GM18870 (cell line): ENCODE measurements around the gene PSG3.
"Not testable (repeated sequence)": the region's sequence is repeated elsewhere in the genome, so short reads cannot be mapped to it uniquely, and the experiment has no call there.

Source experiments
- ATAC-seq: cut with Tn5 transposase; IDR thresholded peaks from one replicate; pipeline ENCODE4 v1.9.1; 2021; ENCODE audit warnings: moderate library complexity; ENCODE audit not compliant: unreplicated experiment

The PSG3 gene

GRCh38 chr19:42740381-42740780, at the start of gene PSG3:
Gene PSG3 (minus strand): TSS chr19:42740481. CDS start chr19:42740384, 97 bp downstream.
- not testable (repeated sequence) for ATAC-seq

- not testable (repeated sequence) for ATAC-seq
Measured at GRCh38 chr19:42788766-42789165, 48.5 kb upstream of the PSG3 start.

GRCh38 chr19:42787766-42788165, 47.5 kb upstream of the PSG3 start:
- ATAC-seq = not testable (repeated sequence)

GRCh38 chr19:42776750-42777612, 36.7 kb upstream of the PSG3 start:
- not testable (repeated sequence) for ATAC-seq

- ATAC-seq = not testable (repeated sequence)
Measured at GRCh38 chr19:42774510-42775158, 34.4 kb upstream of the PSG3 start.

GRCh38 chr19:42767319-42767718, 27.0 kb upstream of the PSG3 start:
- not testable (repeated sequence) for ATAC-seq

GRCh38 chr19:42766871-42767270, 26.6 kb upstream of the PSG3 start:
- ATAC-seq = not testable (repeated sequence)

GRCh38 chr19:42764836-42765235, 24.6 kb upstream of the PSG3 start:
- no peak for ATAC-seq

- ATAC-seq = no peak
Measured at GRCh38 chr19:42762789-42763188, 22.5 kb upstream of the PSG3 start.

- not testable (repeated sequence) for ATAC-seq
Measured at GRCh38 chr19:42761924-42762295, 21.6 kb upstream of the PSG3 start.

- not testable (repeated sequence) for ATAC-seq
Measured at GRCh38 chr19:42760954-42761923, 21.0 kb upstream of the PSG3 start.

GRCh38 chr19:42758667-42759066, 18.4 kb upstream of the PSG3 start:
- not testable (repeated sequence) for ATAC-seq

- not testable (repeated sequence) for ATAC-seq
Measured at GRCh38 chr19:42752246-42752645, 12.0 kb upstream of the PSG3 start.

GRCh38 chr19:42741726-42742607, 1.7 kb upstream of the PSG3 start:
- ATAC-seq = not testable (repeated sequence)

GRCh38 chr19:42737581-42738011, 2.7 kb downstream of the PSG3 start:
- ATAC-seq = not testable (repeated sequence)

- ATAC-seq = not testable (repeated sequence)
Measured at GRCh38 chr19:42728341-42728740, 11.9 kb downstream of the PSG3 start.

- ATAC-seq = not testable (repeated sequence)
Measured at GRCh38 chr19:42714000-42714399, 26.3 kb downstream of the PSG3 start.

- ATAC-seq = not testable (repeated sequence)
Measured at GRCh38 chr19:42712753-42713152, 27.5 kb downstream of the PSG3 start.

GRCh38 chr19:42710986-42711385, 29.3 kb downstream of the PSG3 start:
- ATAC-seq = not testable (repeated sequence)

GRCh38 chr19:42697884-42698283, 42.4 kb downstream of the PSG3 start:
- no peak for ATAC-seq
